HG03066 (cell line): ENCODE measurements around the gene SRRM4.

Experiments used
- ATAC-seq: cut with Tn5 transposase; IDR thresholded peaks from one replicate; pipeline ENCODE4 v1.9.1; 2021; ENCODE audit warnings: low read depth; ENCODE audit not compliant: unreplicated experiment

The SRRM4 gene

DNA sequence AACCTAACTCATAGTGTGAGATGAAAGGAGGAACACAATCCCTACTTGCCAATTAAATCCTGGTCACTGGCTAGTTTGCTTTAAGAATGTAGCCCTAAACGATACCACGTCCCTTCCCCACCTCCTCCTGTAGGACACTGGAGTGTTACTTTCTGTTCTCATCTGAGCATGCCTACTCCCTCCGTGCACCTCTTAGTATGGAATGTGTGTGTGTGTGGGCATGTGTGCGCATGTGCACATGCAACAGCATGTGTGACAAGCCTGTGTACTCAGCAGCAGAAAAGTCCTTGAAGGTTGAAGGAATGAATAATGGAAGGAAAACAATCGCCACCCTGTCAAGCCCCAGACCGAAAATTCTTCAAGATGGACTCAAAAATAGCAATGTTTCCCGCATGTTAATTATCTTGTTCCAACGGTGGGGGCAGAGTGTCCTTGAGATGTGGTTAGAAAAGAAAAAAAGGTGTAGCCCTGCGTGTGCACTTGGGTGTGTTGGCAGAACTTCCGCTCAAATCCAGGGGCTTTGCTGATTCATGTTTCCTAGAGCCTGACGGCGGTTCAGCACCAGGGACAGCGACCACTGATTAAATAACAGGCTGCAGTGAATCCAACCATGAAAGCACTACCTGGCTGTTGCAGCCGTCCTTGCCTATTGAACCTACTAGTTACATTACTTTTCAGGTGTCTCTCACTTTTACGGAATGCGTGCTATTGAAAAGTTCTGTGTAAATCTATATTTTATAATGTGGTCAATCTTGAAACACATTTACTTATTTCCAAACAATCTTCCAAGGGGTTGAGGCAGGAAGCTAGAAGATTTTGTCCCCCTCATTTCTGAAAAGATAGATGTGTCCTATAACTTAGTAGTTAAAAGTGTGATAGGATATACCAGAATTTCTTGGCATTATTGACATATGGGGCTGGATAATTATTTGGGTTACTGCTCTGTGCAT is 79.8 kb downstream of the SRRM4 start:
- no peak for ATAC-seq

DNA sequence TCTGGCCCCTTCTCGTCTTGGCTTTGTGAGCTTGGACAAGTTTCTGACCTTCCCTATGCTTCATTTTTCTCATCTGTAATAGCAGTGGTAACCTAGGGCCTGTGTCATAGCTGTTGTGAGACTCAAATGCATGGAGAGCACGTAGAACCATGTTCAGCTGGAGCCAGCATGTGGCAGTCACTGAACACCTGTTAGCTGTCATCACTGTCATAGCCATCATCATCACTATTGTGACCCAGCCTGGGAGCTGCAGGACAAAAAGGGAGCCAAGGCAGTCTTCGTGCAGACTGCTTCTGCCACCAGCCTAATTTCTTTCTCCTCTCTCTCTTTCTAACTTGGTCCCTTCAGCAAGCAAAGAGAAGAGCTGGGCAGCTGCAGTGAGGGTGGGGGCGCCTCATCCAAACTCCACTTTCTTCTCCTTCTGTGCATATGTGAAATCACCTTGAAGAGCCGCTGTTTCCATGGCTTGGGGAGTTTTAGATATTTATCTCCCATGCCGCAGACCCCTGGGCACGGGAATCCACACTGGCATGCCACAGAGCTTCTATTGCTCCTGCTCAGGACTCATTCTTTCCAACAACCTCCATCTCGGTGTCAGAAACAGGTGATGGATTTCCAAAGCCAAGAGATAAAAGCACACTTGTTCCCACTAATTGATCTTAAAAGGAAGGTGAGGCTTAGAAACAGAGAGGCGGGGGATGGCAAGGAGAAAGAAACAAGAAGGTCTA is 87.0 kb downstream of the SRRM4 start:
- no peak for ATAC-seq

DNA sequence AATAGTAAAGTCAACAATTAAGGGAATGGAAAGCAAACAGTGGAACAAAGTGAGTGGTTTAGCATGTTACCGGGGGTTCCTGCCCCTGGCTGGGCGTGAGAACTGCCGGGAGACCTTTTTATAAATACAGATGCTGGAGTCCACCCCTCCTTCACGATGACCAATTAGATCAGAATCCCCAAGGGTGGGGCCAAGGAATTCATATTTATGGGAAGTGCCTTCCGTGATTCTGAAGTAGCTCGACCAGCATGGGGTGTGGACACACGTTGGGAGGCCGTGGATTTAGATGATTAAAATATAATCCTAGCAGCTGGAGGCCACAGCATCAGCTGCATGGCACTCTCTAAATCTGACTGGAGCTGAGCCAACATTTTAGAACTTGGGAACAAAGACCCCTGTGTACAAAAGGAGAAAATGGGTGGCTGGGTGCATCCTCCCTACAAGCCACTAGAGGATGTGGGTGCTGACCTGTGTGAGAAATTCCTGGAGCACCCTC is 87.9 kb downstream of the SRRM4 start:
- no peak for ATAC-seq

- no peak for ATAC-seq
These were observed 89.8 kb downstream of the SRRM4 start for GRCh38 chr12:119071176-119071575.

GRCh38 chr12:119071638-119072231 is 90.4 kb downstream of the SRRM4 start:
- no peak for ATAC-seq

DNA sequence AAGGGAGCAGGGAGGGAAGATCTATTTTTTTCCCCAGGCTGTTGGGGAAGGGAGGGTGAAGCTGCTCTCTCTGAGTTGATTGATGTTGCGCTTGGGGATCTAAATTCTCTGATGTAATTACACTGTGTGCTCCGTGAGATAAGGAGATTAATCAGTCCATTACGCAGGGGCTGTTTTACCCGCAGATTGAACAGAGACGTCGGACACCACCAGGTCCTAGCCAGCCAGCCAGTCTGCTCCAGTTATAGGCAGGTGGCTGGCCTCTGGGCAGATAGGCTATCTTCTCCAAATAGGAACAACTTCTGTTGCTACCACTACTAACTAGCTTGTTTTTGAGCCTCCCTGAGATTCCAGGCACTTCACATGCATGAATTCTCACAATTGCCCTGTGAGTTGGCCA is 91.1 kb downstream of the SRRM4 start:
- ATAC-seq, result no peak

DNA sequence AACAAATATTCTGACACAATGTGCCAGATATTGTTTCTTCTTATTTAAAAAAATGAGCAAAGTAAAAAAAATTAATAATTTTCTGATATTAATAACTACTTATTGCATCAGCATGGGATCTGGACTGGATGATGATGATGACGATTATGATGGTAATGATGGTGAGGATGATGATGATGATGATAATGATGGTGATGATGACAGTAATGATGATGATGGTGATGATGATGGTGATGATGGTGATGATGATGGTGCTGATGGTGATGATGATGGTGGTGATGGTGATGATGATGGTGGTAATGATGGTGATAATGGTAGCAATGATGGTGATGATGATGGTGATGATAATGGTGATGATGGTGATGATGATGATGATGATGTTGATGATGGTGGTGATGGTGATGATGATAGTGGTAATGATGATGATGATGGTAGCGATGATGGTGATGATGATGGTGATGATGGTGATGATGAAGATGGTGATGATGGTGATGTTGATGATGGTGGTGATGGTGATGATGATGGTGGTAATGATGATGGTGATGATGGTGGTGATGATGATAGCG is 94.0 kb downstream of the SRRM4 start:
- no peak for ATAC-seq

- no peak for ATAC-seq
These were observed 94.6 kb downstream of the SRRM4 start for GRCh38 chr12:119075918-119076317.

DNA sequence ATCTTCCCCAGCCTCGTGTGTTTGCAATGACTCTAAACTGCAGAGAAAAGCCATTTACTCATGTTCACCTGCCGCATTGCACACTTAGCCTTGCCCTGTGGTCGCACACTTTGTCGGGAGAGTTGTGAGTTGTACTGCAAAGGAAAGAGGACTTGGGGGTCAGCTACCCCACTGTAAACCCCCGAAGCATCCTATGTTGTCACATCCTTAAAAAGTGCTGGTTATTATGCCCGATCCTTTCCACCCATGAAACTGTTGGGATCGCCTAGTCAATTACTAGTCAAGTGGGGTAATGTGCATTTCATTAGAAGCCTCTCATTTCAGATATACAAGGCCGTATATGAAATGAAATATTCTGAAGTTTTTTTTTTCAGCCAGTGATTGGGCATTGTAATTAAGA is 98.2 kb downstream of the SRRM4 start:
- no peak for ATAC-seq

- no peak for ATAC-seq
These were observed 100.7 kb downstream of the SRRM4 start for GRCh38 chr12:119082016-119082415.

GRCh38 chr12:119082496-119082895 is 101.2 kb downstream of the SRRM4 start:
- ATAC-seq, result no peak

DNA sequence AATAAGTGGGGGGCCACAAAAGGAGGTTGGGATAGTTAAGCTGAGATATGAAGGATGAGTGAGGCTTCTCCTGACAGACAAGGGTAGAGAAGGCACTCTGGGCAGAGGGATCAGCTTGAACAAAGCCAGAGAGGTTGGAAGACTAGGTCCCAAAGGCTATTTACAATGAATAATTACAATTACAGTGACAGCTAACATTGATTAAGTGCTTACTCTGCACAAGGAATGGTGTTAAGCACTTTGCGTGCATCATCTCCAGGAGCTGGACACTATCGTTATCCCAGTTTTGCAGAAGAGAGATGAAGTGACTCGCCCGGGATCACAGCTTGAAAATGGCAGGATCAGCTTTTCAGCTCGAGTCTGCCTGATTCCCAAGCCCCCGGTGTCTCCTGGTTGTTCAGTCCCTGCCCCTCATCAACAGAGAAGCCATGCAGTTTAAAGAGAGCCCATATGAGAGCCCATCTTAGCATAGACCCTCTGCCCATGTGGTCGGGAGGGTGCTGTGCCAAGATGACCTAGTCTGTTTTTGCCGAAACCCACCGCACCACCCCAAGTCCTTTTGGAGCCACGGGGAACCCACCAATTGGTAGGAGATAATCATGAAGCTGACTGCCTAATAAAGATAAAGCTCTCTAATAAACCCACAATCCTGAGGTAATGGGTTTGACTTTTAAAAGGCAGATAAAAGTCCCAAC is 107.5 kb downstream of the SRRM4 start:
- no peak for ATAC-seq

GRCh38 chr12:119089380-119090013 is 108.2 kb downstream of the SRRM4 start:
- no peak for ATAC-seq

GRCh38 chr12:119090276-119090675 is 108.9 kb downstream of the SRRM4 start:
- ATAC-seq, result no peak

DNA sequence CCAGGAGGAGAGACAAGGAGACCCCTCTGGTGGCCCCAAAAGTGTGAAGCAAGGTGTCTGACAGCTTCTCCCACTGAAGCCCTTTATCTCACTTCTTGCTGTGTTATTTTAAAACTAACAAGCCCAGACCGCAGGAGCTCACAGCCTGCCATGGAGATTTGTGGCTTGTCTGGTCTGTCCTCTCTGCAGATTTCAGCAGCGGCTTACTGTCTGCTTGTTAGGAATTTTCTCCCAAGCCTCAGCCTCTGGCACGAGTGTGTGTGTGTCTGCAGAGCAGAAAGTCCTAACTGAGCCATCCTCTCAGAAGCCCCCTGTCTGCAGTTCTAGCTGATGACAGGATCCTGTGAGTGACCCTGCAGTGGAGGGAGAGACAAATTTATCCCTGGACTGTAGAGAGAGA is 109.5 kb downstream of the SRRM4 start:
- ATAC-seq, result no peak

- ATAC-seq, result no peak
These were observed 115.3 kb downstream of the SRRM4 start for GRCh38 chr12:119096429-119097202.

GRCh38 chr12:119100933-119101332 is 119.6 kb downstream of the SRRM4 start:
- no peak for ATAC-seq

- no peak for ATAC-seq
These were observed 120.9 kb downstream of the SRRM4 start for GRCh38 chr12:119102274-119102673.

DNA sequence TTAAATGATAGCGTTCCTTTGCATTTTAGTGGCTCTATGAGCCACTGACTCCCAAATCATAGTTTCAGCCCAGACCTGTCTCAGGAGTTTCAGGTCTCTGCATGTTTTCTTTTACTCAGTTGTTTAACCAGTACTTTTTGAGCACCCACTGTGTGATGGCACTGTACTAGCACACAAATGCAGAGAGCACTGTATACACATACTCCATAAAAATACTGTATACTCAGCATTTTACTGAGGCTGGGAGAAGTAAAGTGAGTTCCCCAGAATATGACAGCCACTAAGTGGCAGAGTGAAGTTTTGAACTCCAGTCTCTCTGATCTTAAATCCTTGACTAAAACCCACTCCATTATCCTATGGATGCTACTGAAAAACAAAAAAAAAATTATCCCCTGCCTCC is 121.4 kb downstream of the SRRM4 start:
- no peak for ATAC-seq
